ENCODE measurements around the gene DIRAS1. TPM values are rescaled to one million over a fixed set of nuclear protein-coding genes. Genes with fewer than 3 reads are reported as not detected.
"Not testable (repeated sequence)": the region's sequence is repeated elsewhere in the genome, so short reads cannot be mapped to it uniquely, and the experiment has no call there.

Gene DIRAS1
- total and polyA plus RNA-seq, 5 donors, result 155 to 176 (median 170) TPM

DNA sequence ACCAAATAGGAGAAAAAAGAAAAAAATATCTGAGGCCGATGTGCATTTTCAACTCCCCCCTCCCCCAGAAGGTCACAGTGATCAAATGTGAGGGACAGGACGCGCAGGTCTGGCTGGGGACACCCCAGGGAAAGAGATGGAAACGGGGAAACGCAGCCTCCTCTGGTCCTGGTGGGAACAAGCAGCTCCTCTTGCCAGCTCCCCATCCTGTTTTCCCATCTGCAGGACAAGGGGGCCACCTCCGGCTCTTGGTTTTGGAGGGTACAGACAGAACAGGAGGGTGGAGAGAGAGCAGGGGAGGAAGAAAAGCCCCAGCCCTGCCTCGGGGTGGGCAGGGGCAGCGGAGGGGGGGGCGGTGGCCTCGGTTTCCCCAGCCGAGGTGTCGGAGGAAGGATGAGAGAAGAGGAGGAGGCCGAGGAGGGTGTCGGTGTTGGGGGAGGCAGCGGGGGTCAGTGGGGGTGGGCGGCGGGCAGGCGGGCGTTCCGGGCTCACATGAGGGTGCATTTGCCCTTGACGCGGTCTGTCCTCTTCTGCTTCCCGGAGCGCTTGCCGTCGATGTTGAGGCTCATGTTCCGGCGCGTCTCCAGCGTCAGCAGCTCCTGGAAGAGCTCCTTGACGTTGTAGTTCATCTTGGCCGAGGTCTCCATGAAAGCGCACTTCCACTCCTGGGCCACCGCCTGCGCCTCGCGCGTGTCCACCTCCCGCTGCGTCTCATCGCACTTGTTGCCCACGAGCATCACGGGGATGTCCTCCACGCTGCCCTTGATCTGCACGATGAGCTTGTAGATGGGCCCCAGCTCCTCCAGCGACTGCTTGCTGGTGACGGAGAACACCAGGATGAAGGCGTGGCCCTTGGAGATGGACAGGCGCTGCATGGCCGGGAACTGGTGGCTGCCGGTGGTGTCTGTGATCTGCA, 4.2 kb downstream of the DIRAS1 start:
- DNase-seq (peak in 1 of 3 donors; percentile 50), ATAC-seq (no peak)
- intact Hi-C loops (cut with DNase I), result no loop called here
- Histone ChIP-seq H3K27me3 (ENCODE audit: control insufficient read depth, insufficient read depth) (no peaks in the 10 kb centered on the region), H3K4me3 (ENCODE audit: low read length) (no peak overlapping the region), H3K4me1 (ENCODE audit: control insufficient read depth, insufficient read depth, low read length) (no peaks in the 10 kb centered on the region), H3K9me3 (ENCODE audit: control insufficient read depth, low read length) (peaks cover 3% of the 10 kb centered on the region), H3K27ac (ENCODE audit: low read length) (no peak overlapping the region)
- 88% methylated on average over 51 of the region's 51 CpGs for WGBS

DNA sequence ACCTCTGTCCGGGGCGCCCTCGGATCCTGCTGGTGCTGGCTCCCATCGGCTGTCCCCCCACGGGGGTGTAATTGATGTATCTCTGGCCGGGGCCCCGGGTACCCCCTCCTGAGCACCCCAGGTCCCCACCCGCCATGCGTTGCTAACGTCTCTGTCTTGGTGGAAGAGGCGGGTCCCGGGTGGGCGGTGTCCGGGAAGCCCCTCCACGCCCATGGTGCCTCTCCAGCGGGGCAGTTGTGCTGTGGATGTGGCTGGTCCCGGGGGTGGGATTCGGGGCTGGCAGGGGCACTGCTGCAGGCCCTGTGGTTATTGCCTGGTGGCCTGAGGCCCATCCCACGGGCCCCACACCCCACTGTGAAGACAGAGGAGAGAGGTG, 4.9 kb downstream of the DIRAS1 start:
- no peak overlapping the region for H3K4me3 ChIP-seq (ENCODE audit: low read length)
- H3K27ac ChIP-seq (ENCODE audit: low read length), result no peak overlapping the region
- WGBS, result 90% methylated on average over 19 of the region's 19 CpGs
- H3K27me3 ChIP-seq (ENCODE audit: control insufficient read depth, insufficient read depth), result no peaks in the 10 kb centered on the region
- H3K9me3 ChIP-seq (ENCODE audit: control insufficient read depth, low read length), result peaks cover 3% of the 10 kb centered on the region
- DNase-seq (peak in 1 of 3 donors; percentile 61), ATAC-seq (no peak)
- intact Hi-C loops (cut with DNase I), result no loop called here
- H3K4me1 ChIP-seq (ENCODE audit: control insufficient read depth, insufficient read depth, low read length), result no peaks in the 10 kb centered on the region

DNA sequence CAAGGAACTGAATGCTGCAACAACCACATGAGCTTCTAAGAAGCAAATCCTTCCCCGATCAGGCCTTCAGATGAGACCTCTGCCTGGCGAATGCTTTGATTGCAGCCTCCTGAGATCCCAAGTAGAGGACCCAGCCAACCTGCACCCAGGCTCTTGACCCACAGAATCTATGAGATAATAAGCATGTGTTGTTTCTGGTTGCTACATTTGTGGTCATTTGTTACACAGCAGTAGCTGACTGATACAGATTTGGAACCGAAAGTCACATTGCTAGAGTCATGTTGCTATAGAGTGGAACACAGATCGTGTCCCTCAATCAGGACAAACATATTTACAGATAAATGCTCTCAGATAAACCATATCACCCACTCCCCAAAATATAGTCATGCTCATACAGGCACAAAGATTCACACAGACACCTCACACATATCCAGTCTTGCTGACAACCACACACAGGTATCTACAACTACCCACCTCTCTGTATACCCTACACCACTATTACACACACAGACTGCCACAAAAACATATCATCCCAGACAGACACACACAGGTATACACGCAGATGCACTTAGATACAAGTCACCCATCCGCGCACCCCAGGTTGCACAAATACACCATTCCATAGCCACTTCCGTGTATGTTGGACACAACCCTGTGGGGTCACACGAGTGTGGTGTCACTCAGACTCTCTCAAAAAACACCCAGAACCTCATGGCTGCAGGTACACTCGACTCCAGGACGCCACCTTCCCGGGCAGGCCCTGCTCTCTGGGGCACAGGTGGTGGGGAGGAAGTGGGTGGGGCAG, 5.5 kb downstream of the DIRAS1 start:
- Histone ChIP-seq H3K27ac (ENCODE audit: low read length) (no peak overlapping the region), H3K9me3 (ENCODE audit: control insufficient read depth, low read length) (peaks cover 3% of the 10 kb centered on the region), H3K4me3 (ENCODE audit: low read length) (no peak overlapping the region), H3K4me1 (ENCODE audit: control insufficient read depth, insufficient read depth, low read length) (no peaks in the 10 kb centered on the region), H3K27me3 (ENCODE audit: control insufficient read depth, insufficient read depth) (no peaks in the 10 kb centered on the region)
- intact Hi-C loops (cut with DNase I), result no loop called here
- ATAC-seq (no peak), DNase-seq (no peak)
- WGBS, result 94% methylated on average over 12 of the region's 12 CpGs

DNA sequence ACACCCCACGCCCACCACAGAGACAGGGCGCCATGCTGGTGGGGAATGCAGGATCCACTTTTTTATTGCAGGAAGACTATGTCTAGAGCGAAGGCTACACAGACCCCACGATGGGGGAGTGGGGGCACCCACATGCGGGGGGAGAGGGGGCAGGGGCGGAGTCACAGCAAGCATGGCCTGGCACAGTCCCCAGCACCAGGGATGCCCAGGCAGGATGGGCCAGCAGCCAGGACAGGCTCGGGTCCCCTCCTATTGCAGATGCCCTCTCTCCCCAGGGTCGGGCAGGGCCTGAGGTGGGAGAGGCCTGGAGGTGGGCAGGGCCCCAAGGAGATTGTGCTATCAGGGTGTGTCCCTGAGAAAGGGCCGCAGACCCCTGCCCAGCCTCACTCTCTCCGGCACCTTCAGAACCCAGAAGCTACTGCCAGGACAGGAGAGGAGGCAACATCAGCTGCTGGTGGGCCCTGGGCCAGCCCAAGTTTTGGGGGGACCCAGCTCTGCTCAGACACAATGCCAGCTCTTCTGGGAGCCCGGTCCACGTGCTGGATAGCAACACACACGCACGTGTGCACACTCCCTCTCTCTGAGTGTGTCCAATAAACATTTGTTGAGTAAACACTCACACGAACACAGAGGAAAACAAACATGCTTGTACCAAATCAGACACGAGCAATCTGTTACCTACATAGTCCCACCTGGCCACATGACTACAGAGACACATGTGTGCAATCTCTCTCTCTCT, 6.5 kb downstream of the DIRAS1 start:
- peak; percentile 16 to 19 for ATAC-seq
- H3K9me3 ChIP-seq (ENCODE audit: control insufficient read depth, low read length), result peaks cover 3% of the 10 kb centered on the region
- DNase-seq, result peak in 1 of 3 donors; percentile 50
- no peaks in the 10 kb centered on the region for H3K4me1 ChIP-seq (ENCODE audit: control insufficient read depth, insufficient read depth, low read length)
- WGBS, result 82% methylated on average over 16 of the region's 16 CpGs
- intact Hi-C loops (cut with DNase I), result no loop called here
- no peak overlapping the region for H3K27ac ChIP-seq (ENCODE audit: low read length)
- no peak overlapping the region for H3K4me3 ChIP-seq (ENCODE audit: low read length)
- H3K27me3 ChIP-seq (ENCODE audit: control insufficient read depth, insufficient read depth), result no peaks in the 10 kb centered on the region

DNA sequence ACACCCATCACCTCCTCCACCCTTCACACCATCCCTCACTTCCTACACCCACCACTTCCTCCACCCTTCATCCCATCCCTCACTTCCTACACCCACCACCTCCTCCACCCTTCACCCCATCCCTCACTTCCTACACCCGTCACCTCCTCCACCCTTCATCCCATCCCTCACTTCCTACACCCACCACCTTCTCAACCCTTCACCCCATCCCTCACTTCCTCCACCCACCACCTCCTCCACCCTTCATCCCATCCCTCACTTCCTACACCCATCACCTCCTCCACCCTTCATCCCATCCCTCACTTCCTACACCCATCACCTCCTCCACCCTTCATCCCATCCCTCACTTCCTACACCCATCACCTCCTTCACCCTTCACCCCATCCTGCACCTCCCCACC, 7.1 kb downstream of the DIRAS1 start:
- H3K27ac ChIP-seq (ENCODE audit: low read length); H3K4me3 ChIP-seq (ENCODE audit: low read length); intact Hi-C loops (cut with DNase I); ATAC-seq; DNase-seq; H3K4me1 ChIP-seq (ENCODE audit: control insufficient read depth, insufficient read depth, low read length); H3K9me3 ChIP-seq (ENCODE audit: control insufficient read depth, low read length); H3K27me3 ChIP-seq (ENCODE audit: control insufficient read depth, insufficient read depth): not testable (repeated sequence)
- WGBS, result 56% methylated on average over 1 of the region's 1 CpG

DNA sequence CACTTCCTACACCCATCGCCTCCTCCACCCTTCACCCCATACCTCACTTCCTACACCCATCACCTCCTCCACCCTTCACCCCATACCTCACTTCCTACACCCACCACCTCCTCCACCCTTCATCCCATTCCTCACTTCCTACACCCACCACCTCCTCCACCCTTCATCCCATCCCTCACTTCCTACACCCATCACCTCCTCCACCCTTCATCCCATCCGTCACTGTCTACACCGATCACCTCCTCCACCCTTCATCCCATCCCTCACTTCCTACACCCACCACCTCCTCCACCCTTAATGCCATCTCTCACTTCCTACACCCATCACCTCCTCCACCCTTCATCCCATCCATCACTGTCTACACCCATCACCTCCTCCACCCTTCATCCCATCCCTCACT, 8.0 kb downstream of the DIRAS1 start:
- H3K27me3 ChIP-seq (ENCODE audit: control insufficient read depth, insufficient read depth); H3K9me3 ChIP-seq (ENCODE audit: control insufficient read depth, low read length); ATAC-seq; intact Hi-C loops (cut with DNase I); H3K27ac ChIP-seq (ENCODE audit: low read length); H3K4me1 ChIP-seq (ENCODE audit: control insufficient read depth, insufficient read depth, low read length); H3K4me3 ChIP-seq (ENCODE audit: low read length); DNase-seq: not testable (repeated sequence)
- 93% methylated on average over 3 of the region's 3 CpGs for WGBS

DNA sequence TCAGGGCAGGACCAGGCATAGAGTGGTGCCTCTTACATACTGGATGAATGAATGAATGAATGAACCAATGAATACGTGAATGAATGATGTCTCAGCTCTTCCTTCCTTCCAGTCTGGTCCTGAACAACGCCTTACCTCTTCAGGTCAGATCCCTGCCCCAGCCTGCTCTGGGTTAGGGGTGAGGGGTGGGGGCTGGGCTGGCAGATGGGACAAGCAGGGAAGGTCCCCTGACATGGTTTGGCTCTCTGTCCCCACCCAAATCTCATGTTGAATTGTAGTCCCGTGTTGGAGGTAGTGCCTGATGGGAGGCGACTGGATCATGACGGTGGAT, 9.3 kb downstream of the DIRAS1 start:
- WGBS, result 69% methylated on average over 5 of the region's 5 CpGs
- Histone ChIP-seq H3K4me1 (ENCODE audit: control insufficient read depth, insufficient read depth, low read length) (no peaks in the 10 kb centered on the region), H3K27me3 (ENCODE audit: control insufficient read depth, insufficient read depth) (no peaks in the 10 kb centered on the region), H3K9me3 (ENCODE audit: control insufficient read depth, low read length) (peaks cover 3% of the 10 kb centered on the region), H3K4me3 (ENCODE audit: low read length) (no peak overlapping the region), H3K27ac (ENCODE audit: low read length) (no peak overlapping the region)
- ATAC-seq (no peak), DNase-seq (no peak)
- intact Hi-C loops (cut with DNase I), result no loop called here

DNA sequence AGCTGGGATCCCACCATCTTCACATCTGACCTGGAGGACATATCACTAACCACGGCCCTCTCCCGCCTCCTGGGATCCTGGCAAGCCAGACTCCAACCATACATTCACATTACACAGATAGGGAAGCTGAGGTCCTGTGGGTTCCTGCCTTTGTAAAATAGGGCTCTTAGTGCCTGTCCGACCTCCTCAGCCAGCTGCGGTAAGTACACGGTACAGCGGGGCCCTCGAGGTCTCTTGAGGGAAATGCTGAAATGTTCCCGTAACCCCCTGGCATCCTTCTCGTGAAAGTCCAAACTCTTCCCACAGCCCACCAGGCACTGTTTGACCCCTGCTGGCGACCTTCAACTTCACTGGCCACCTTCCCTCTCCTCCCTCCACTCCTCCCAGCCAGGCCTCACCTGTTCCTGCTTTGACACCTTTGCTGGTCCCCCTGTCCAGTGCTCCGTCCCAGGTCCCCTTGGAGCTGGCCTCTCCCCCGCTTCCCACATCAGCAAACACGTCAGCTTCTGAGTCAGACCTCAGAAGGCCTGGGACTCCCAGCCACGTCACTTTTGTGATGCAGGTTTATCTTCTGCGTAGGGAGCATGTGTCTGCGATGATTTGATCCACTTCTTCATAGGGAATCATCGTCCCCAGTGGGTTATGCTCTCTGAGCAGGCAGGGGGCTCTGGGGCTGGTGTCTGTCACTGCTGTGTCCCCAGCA, 9.8 kb downstream of the DIRAS1 start:
- no peak overlapping the region for H3K4me3 ChIP-seq (ENCODE audit: low read length)
- intact Hi-C loops (cut with DNase I), result no loop called here
- H3K27me3 ChIP-seq (ENCODE audit: control insufficient read depth, insufficient read depth), result no peaks in the 10 kb centered on the region
- ATAC-seq (no peak), DNase-seq (peak in 1 of 3 donors; percentile 17)
- no peaks in the 10 kb centered on the region for H3K4me1 ChIP-seq (ENCODE audit: control insufficient read depth, insufficient read depth, low read length)
- H3K27ac ChIP-seq (ENCODE audit: low read length), result no peak overlapping the region
- 59% methylated on average over 17 of the region's 17 CpGs for WGBS
- H3K9me3 ChIP-seq (ENCODE audit: control insufficient read depth, low read length), result peaks cover 3% of the 10 kb centered on the region

DNA sequence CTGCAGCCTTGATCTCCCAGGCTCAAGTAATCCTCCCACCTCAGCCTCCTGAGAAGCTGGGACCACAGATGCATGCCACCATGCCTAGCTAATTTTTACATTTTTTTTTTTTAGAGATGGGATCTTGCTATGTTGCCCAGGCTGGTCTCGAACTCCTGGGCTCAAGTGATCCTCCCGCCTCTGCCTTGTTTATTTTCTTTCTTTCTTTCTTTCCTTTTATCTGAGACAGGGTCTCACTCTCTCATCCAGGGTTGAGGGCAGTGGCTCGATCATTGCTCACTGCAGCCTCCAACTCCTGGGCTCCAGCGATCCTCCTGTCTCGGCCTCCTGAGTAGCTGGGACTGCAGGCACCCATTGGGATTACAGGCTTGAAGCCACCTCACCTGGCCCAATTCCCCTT, 14.9 kb downstream of the DIRAS1 start:
- H3K27me3 ChIP-seq (ENCODE audit: control insufficient read depth, insufficient read depth), result no peaks in the 10 kb centered on the region
- peak in 1 of 3 donors; percentile 3 for DNase-seq
- no peak overlapping the region for H3K27ac ChIP-seq (ENCODE audit: low read length)
- H3K4me3 ChIP-seq (ENCODE audit: low read length), result no peak overlapping the region
- H3K9me3 ChIP-seq (ENCODE audit: control insufficient read depth, low read length), result no peaks in the 10 kb centered on the region
- H3K4me1 ChIP-seq (ENCODE audit: control insufficient read depth, insufficient read depth, low read length), result peaks cover 3% of the 10 kb centered on the region
- intact Hi-C loops (cut with DNase I), result no loop called here
- ATAC-seq, result no peak
- 95% methylated on average over 5 of the region's 5 CpGs for WGBS

DNA sequence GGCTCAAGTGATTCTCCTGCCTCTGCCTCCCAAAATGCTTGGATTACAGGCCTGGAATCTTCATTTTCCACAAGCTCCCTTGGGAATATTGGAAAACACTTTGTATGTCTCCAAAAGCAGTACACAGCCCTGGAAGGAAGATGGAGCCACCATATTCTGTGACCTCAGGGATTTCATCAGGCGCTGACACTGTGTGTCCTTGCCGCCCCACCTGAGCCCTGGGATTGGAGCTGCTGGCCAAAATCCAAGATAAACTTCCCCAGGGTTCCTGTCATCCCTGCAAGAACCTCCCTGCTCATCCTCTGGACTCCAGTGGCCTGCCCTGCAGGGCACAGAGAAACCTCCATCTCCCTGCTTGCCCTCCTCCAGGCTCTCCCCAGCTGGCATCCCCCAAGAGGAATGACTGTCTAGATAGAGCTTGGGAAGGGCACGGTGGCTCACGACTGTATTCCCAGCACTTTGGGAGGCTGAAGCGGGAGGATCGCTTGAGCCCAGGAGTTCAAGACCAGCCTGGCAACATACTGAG, 17.4 kb downstream of the DIRAS1 start:
- intact Hi-C loops (cut with DNase I), result no loop called here
- H3K4me1 ChIP-seq (ENCODE audit: control insufficient read depth, insufficient read depth, low read length), result peaks cover 3% of the 10 kb centered on the region
- ATAC-seq, result no peak
- DNase-seq, result peak in 1 of 3 donors; percentile 14
- H3K27me3 ChIP-seq (ENCODE audit: control insufficient read depth, insufficient read depth), result no peaks in the 10 kb centered on the region
- no peaks in the 10 kb centered on the region for H3K9me3 ChIP-seq (ENCODE audit: control insufficient read depth, low read length)
- WGBS, result 76% methylated on average over 6 of the region's 6 CpGs
- no peak overlapping the region for H3K4me3 ChIP-seq (ENCODE audit: low read length)
- no peak overlapping the region for H3K27ac ChIP-seq (ENCODE audit: low read length)

Measured in right cardiac atrium (tissue), 5 donors.